Type B pancreatic cell (in vitro differentiated cells): ENCODE data around the gene TRA2B. TPM values are rescaled to one million over a fixed set of nuclear protein-coding genes. Genes with fewer than 3 reads are reported as not detected.

Experiments used
- DNase-seq: peaks from one replicate; pipeline ENCODE4 v3.0.0; 2021; ENCODE audit warnings: mixed read lengths; ENCODE audit not compliant: unreplicated experiment; ENCODE audit errors: extremely low spot score
- H3K27ac Mint-ChIP-seq: 2 replicates; pipeline ENCODE4 v1.8.0; 2021; ENCODE audit warnings: mild to moderate bottlenecking, mixed read lengths
- H3K27me3 Mint-ChIP-seq: 2 replicates; pipeline ENCODE4 v1.8.0; 2021; ENCODE audit warnings: mixed read lengths
- H3K36me3 Mint-ChIP-seq: 2 replicates; pipeline ENCODE4 v1.8.0; 2021; ENCODE audit warnings: mixed read lengths
- H3K4me1 Mint-ChIP-seq: one replicate; pipeline ENCODE4 v1.8.0; 2021; ENCODE audit warnings: mixed read lengths; ENCODE audit not compliant: unreplicated experiment
- H3K4me3 Mint-ChIP-seq: 2 replicates; pipeline ENCODE4 v1.8.0; 2021; ENCODE audit warnings: mild to moderate bottlenecking, mixed read lengths
- H3K9me3 Mint-ChIP-seq: 2 replicates; pipeline ENCODE4 v1.8.0; 2021; ENCODE audit warnings: mixed read lengths
- total RNA-seq: library from RNA; stranded (reverse); gene quantifications from 2 replicates; pipeline ENCODE4 v1.2.1, GENCODE V29; 2021; ENCODE audit warnings: low replicate concordance
- TF ChIP-seq, protein P1 (sequence below): fragments of 200-600 bp; sonication (generic); conservative IDR thresholded peaks from 2 replicates; pipeline ENCODE4 v1.5.0; 2021; ENCODE audit warnings: antibody characterized with exemption, mild to moderate bottlenecking

TRA2B gene
- total RNA-seq, 1 donor from 2014 or later, result 205 TPM

DNA sequence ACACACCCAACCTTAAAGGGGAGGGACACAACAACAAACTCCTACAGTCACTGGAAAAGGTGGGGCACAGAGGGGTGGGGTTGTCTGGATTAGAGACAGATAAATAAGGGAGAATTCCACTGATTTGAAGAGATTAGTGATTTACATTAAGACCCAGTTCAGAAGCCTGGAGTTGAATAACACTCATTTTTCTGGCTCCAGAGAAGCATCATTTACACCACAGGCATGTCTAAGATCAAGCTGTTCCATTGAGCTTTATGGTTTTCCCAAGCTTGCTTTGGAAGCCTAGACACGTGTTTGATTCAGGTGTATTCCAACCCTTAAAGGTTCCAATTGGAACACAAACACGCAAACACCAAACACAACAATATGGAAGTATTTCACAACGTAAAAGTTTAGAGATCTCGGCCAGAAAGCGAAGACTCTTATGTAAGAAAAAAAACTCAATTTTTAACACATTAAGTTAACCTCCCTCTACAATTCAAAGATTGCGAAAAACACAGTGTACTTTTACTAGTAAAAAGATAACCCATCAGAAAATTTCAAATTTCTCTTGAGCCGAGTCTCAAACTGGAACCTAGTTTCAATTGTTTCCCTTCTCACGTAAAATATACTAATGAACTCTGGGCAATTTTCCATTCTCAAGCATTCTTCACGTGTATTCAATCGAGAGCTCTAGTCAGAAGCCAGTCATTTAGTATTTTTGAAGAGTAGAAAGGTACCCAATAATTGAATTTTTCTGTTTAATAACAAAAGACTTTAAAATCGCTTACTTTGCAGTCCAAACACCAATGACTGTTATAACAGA, 2.1 kb downstream of the TRA2B start:
- H3K4me3 Mint-ChIP-seq, result peak overlapping the region; percentile 100
- H3K36me3 Mint-ChIP-seq, result peaks cover 29% of the 10 kb centered on the region
- TF ChIP-seq, protein P1, sequence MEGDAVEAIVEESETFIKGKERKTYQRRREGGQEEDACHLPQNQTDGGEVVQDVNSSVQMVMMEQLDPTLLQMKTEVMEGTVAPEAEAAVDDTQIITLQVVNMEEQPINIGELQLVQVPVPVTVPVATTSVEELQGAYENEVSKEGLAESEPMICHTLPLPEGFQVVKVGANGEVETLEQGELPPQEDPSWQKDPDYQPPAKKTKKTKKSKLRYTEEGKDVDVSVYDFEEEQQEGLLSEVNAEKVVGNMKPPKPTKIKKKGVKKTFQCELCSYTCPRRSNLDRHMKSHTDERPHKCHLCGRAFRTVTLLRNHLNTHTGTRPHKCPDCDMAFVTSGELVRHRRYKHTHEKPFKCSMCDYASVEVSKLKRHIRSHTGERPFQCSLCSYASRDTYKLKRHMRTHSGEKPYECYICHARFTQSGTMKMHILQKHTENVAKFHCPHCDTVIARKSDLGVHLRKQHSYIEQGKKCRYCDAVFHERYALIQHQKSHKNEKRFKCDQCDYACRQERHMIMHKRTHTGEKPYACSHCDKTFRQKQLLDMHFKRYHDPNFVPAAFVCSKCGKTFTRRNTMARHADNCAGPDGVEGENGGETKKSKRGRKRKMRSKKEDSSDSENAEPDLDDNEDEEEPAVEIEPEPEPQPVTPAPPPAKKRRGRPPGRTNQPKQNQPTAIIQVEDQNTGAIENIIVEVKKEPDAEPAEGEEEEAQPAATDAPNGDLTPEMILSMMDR, result no peak
- peak overlapping the region; percentile 100 for H3K27ac Mint-ChIP-seq
- peaks cover 42% of the 10 kb centered on the region for H3K4me1 Mint-ChIP-seq
- H3K9me3 Mint-ChIP-seq, result peaks cover 4% of the 10 kb centered on the region
- H3K27me3 Mint-ChIP-seq, result peaks cover 8% of the 10 kb centered on the region
- DNase-seq, result no peak

DNA sequence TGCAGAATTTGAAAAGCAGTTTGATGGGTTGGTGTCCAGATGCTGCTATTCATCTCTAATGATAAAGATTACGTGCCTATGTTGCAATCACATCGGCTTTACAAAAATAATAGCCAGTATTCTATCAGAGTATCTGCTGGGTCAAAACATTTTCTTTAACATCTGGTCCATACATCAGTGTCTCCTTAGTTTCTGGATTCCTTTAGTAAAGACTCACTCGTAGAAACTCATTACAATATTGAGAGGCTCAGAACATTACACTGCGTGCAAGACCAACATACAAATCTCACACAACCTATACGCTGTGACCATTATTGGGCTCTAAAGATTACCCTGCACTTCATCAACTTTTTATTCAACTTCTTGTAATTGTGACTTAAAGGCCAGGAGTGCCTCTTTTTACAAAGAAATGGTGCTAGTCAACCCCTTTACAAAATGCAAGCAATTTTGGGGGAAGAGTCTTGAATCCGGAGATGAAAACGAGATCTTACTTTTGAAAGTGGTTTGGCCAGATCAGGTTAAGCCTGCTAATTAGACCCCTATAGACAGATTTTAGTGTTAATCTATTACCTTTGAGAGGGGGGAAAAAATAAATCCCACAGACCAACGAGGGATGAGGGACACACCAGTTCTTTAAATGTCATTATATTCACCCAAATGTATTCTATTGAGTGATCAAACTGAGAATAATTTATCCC, 2.9 kb downstream of the TRA2B start:
- H3K27ac Mint-ChIP-seq, result peak overlapping the region; percentile 100
- peaks cover 29% of the 10 kb centered on the region for H3K36me3 Mint-ChIP-seq
- TF ChIP-seq, protein P1, result no peak
- DNase-seq, result no peak
- peaks cover 4% of the 10 kb centered on the region for H3K9me3 Mint-ChIP-seq
- H3K4me3 Mint-ChIP-seq, result peak overlapping the region; percentile 100
- H3K4me1 Mint-ChIP-seq, result peaks cover 49% of the 10 kb centered on the region
- H3K27me3 Mint-ChIP-seq, result peaks cover 8% of the 10 kb centered on the region

- Mint-ChIP-seq H3K9me3 (peaks cover 4% of the 10 kb centered on the region), H3K27ac (peak overlapping the region; percentile 100), H3K36me3 (peaks cover 36% of the 10 kb centered on the region), H3K4me1 (peaks cover 56% of the 10 kb centered on the region), H3K4me3 (peak overlapping the region; percentile 100), H3K27me3 (peaks cover 8% of the 10 kb centered on the region)
- DNase-seq, result no peak
- TF ChIP-seq, protein P1, result no peak
Measured at GRCh38 chr3:185934174-185934557, 3.6 kb downstream of the TRA2B start.

DNA sequence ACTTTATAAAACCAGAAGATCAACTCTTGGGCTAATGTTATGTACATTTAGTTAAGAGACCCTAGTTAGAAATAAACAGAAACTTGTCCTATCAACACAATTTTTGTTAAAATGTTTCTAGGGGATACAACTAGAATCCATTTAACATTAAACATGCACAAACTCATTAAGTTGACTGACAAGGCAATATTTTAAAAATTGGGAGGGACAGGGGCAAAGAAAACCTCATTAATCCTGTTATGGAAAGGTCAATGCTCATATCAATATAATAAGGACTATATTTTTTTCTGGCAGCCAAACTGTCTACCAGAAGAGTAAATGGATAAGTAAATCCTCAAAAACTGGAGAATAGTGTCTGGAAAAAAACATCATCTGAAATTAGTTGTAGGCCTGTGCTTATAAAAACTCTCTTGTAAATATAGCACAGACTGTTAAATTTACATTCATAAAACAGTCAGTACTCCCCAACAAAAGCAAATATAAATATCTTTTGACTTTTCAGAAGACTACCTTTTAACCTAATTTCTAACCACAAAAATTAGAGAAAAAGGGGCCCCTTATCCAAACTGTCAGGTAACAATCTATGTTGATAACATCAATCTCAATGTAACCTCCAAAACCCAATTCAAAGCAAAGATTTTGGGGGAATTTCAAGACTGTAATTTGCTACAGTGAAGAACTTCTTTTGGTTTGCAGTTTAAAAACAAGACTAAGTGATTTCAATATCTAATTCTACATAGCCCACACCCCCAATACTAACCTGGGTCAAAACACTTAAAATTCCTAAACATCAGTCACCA, 4.2 kb downstream of the TRA2B start:
- peak overlapping the region; percentile 100 for H3K4me3 Mint-ChIP-seq
- peaks cover 4% of the 10 kb centered on the region for H3K9me3 Mint-ChIP-seq
- H3K4me1 Mint-ChIP-seq, result peaks cover 62% of the 10 kb centered on the region
- H3K27ac Mint-ChIP-seq, result peak overlapping the region; percentile 100
- peaks cover 36% of the 10 kb centered on the region for H3K36me3 Mint-ChIP-seq
- DNase-seq, result no peak
- H3K27me3 Mint-ChIP-seq, result peaks cover 8% of the 10 kb centered on the region
- TF ChIP-seq, protein P1, result no peak

GRCh38 chr3:185931777-185932612, 5.8 kb downstream of the TRA2B start:
- Mint-ChIP-seq H3K9me3 (no peaks in the 10 kb centered on the region), H3K27me3 (no peaks in the 10 kb centered on the region), H3K27ac (peak overlapping the region; percentile 90), H3K36me3 (peaks cover 23% of the 10 kb centered on the region), H3K4me1 (peaks cover 74% of the 10 kb centered on the region), H3K4me3 (peak overlapping the region; percentile 100)
- DNase-seq, result no peak
- TF ChIP-seq, protein P1, result no peak
